Uterus (tissue), 4 donors: ENCODE results near the gene RFX3. TPM values are rescaled to one million over a fixed set of nuclear protein-coding genes. Genes with fewer than 3 reads are reported as not detected.

Source experiments
- DNase-seq, 2 donors: peaks; one replicate each; pipeline ENCODE4 v3.0.0-alpha.2; 2019 to 2020
- H3K27ac ChIP-seq, 2 donors: fragments of 200-600 bp; sonication (generic); 1 replicate in 1 of 2; 2 replicates in 1 of 2; pipeline ENCODE4 v1.5.1; 2016 to 2018
- H3K27me3 ChIP-seq, 2 donors: fragments of 200-600 bp; sonication (generic); one replicate each; pipeline ENCODE4 v1.5.1; 2018 to 2019; ENCODE audit warnings: control low read depth in 1 of 2
- H3K36me3 ChIP-seq, 2 donors: fragments of 200-600 bp; sonication (generic); one replicate each; pipeline ENCODE4 v1.5.1; 2019; ENCODE audit warnings: control low read depth in 1 of 2
- H3K4me1 ChIP-seq, 2 donors: fragments of 200-600 bp; sonication (generic); one replicate each; pipeline ENCODE4 v1.5.1; 2018 to 2019; ENCODE audit warnings: control low read depth in 1 of 2
- H3K4me3 ChIP-seq, 2 donors: fragments of 200-600 bp; sonication (generic); 1 replicate in 1 of 2; 2 replicates in 1 of 2; pipeline ENCODE4 v1.5.1; 2018 to 2019; ENCODE audit warnings: mild to moderate bottlenecking in 1 of 2
- H3K9me3 ChIP-seq, 2 donors: fragments of 200-600 bp; sonication (generic); one replicate each; pipeline ENCODE4 v1.5.1; 2019; ENCODE audit warnings: control low read depth in 1 of 2
- CTCF ChIP-seq, 4 experiments: fragments of 200-600 bp in 2 of 4; fragments of 450-650 bp in 2 of 4; sonication (generic) in 2 of 4; IDR thresholded peaks; one replicate each; pipeline ENCODE4 v1.5.1; 2016 to 2019; ENCODE audit warnings: antibody characterized with exemption in 4 of 4, mild to moderate bottlenecking in 2 of 4, moderate library complexity in 1 of 4
- POLR2A ChIP-seq, 2 donors: fragments of 450-650 bp; IDR thresholded peaks; one replicate each; pipeline ENCODE4 v1.6.1; 2016; ENCODE audit warnings: antibody characterized with exemption in 2 of 2, mild to moderate bottlenecking in 1 of 2, moderate library complexity in 1 of 2
- intact Hi-C: fragments of 100-400 bp; cut with DNase I; formaldehyde crosslinking; loops from one replicate; pipeline ENCODE4 v1.15.1; 2023; ENCODE audit warnings: low total_unique reads
- total RNA-seq, 4 donors: library from RNA; depleted of rRNA in 3 of 4; stranded (reverse); fragments of >200 nt in 3 of 4; gene quantifications; one replicate each; pipeline versions ENCODE4 v1.1.0 to v1.2.4, GENCODE V29; 2014 to 2023
- donor health status: DM: yes; HTN: yes; CAD: no.

Gene RFX3
- total RNA-seq, 4 donors from 2014 or later = 8.5 to 43.3 (median 21.9) TPM

GRCh38 chr9:3370715-3371114 lies 155.1 kb downstream of the RFX3 start:
- intact Hi-C loops = no loop called here
- Histone ChIP-seq H3K9me3 (no peaks in the 10 kb centered on the region), H3K4me1 (peaks cover 0 to 5% of the 10 kb centered on the region in 2 donors), H3K4me3 (no peak overlapping the region), H3K27me3 (no peaks in the 10 kb centered on the region), H3K36me3 (no peaks in the 10 kb centered on the region), H3K27ac (no peak overlapping the region)
- DNase-seq = no peak
- TF ChIP-seq CTCF (IDR thresholded peaks at IDR 0.05) (no peak), POLR2A (IDR thresholded peaks at IDR 0.05) (no peak)

- H3K27ac ChIP-seq = no peak overlapping the region
- peaks cover 0 to 5% of the 10 kb centered on the region in 2 donors for H3K4me1 ChIP-seq
- DNase-seq = no peak
- H3K9me3 ChIP-seq = no peaks in the 10 kb centered on the region
- TF ChIP-seq POLR2A (IDR thresholded peaks at IDR 0.05) (no peak), CTCF (IDR thresholded peaks at IDR 0.05) (no peak)
- no peak overlapping the region for H3K4me3 ChIP-seq
- no peaks in the 10 kb centered on the region for H3K36me3 ChIP-seq
- H3K27me3 ChIP-seq = no peaks in the 10 kb centered on the region
- intact Hi-C loops = no loop called here
These were observed 158.6 kb downstream of the RFX3 start for GRCh38 chr9:3367185-3367584.

GRCh38 chr9:3361689-3362392 lies 164.0 kb downstream of the RFX3 start:
- Histone ChIP-seq H3K27me3 (no peaks in the 10 kb centered on the region), H3K36me3 (no peaks in the 10 kb centered on the region)
- intact Hi-C loops = no loop called here

GRCh38 chr9:3361116-3361515 lies 164.7 kb downstream of the RFX3 start:
- H3K9me3 ChIP-seq = no peaks in the 10 kb centered on the region
- no peaks in the 10 kb centered on the region for H3K36me3 ChIP-seq
- no peaks in the 10 kb centered on the region for H3K4me1 ChIP-seq
- DNase-seq = no peak
- H3K27ac ChIP-seq = no peak overlapping the region
- H3K27me3 ChIP-seq = no peaks in the 10 kb centered on the region
- intact Hi-C loops = no loop called here
- no peak overlapping the region for H3K4me3 ChIP-seq
- TF ChIP-seq POLR2A (IDR thresholded peaks at IDR 0.05) (no peak), CTCF (IDR thresholded peaks at IDR 0.05) (no peak)

More at GRCh38 chr9:3361689-3362392, 164.0 kb downstream of the RFX3 start:
- H3K4me1 ChIP-seq = no peaks in the 10 kb centered on the region
- no peak overlapping the region for H3K4me3 ChIP-seq
- H3K27ac ChIP-seq = no peak overlapping the region
- no peaks in the 10 kb centered on the region for H3K9me3 ChIP-seq
- TF ChIP-seq CTCF (IDR thresholded peaks at IDR 0.05) = no peak
- no peak for TF ChIP-seq POLR2A (IDR thresholded peaks at IDR 0.05)
- DNase-seq = no peak

- no peaks in the 10 kb centered on the region for H3K9me3 ChIP-seq
- DNase-seq = no peak
- H3K27ac ChIP-seq = no peak overlapping the region
- no peak overlapping the region for H3K4me3 ChIP-seq
- intact Hi-C loops = no loop called here
- no peak for TF ChIP-seq POLR2A (IDR thresholded peaks at IDR 0.05)
- no peak for TF ChIP-seq CTCF (IDR thresholded peaks at IDR 0.05)
- no peaks in the 10 kb centered on the region for H3K4me1 ChIP-seq
- no peaks in the 10 kb centered on the region for H3K27me3 ChIP-seq
- no peaks in the 10 kb centered on the region for H3K36me3 ChIP-seq
These were observed 165.6 kb downstream of the RFX3 start for GRCh38 chr9:3360245-3360644.
